TTC549 (cell line): ENCODE data around the gene OR5K4.
"Not testable (repeated sequence)": the region's sequence is repeated elsewhere in the genome, so short reads cannot be mapped to it uniquely, and the experiment has no call there.

Experiments used
- FAIRE-seq: peaks from 2 replicates; lab custom pipeline; 2012; peaks lifted over from hg19 to GRCh38; lab: Jason Lieb, UNC

The OR5K4 gene

GRCh38 chr3:98371853-98372252 is 18.2 kb downstream of the OR5K4 start:
- FAIRE-seq, result no peak

GRCh38 chr3:98372445-98372844 is 18.8 kb downstream of the OR5K4 start:
- no peak for FAIRE-seq

GRCh38 chr3:98376631-98377030 is 23.0 kb downstream of the OR5K4 start:
- FAIRE-seq, result no peak

- no peak for FAIRE-seq
These were observed 34.5 kb downstream of the OR5K4 start for GRCh38 chr3:98388147-98388546.

GRCh38 chr3:98390366-98390765 is 36.7 kb downstream of the OR5K4 start, which contains the start of gene OR5K3:
OR5K3 (plus strand) TSS chr3:98390666; CDS start chr3:98390666, 0 bp downstream.
- no peak for FAIRE-seq

- no peak for FAIRE-seq
These were observed 41.4 kb downstream of the OR5K4 start for GRCh38 chr3:98395101-98395500.

- FAIRE-seq, result not testable (repeated sequence)
These were observed 42.8 kb downstream of the OR5K4 start for GRCh38 chr3:98396482-98396881.

GRCh38 chr3:98398513-98398912 is 44.9 kb downstream of the OR5K4 start:
- no peak for FAIRE-seq

- FAIRE-seq, result no peak
These were observed 48.9 kb downstream of the OR5K4 start for GRCh38 chr3:98402507-98402906.

GRCh38 chr3:98404010-98404409 is 50.4 kb downstream of the OR5K4 start:
- FAIRE-seq, result no peak
